ENCODE results near the gene RNF112.
A peak's percentile ranks its signal among the peaks of the same experiment; 100 is the strongest.

Gene RNF112

DNA sequence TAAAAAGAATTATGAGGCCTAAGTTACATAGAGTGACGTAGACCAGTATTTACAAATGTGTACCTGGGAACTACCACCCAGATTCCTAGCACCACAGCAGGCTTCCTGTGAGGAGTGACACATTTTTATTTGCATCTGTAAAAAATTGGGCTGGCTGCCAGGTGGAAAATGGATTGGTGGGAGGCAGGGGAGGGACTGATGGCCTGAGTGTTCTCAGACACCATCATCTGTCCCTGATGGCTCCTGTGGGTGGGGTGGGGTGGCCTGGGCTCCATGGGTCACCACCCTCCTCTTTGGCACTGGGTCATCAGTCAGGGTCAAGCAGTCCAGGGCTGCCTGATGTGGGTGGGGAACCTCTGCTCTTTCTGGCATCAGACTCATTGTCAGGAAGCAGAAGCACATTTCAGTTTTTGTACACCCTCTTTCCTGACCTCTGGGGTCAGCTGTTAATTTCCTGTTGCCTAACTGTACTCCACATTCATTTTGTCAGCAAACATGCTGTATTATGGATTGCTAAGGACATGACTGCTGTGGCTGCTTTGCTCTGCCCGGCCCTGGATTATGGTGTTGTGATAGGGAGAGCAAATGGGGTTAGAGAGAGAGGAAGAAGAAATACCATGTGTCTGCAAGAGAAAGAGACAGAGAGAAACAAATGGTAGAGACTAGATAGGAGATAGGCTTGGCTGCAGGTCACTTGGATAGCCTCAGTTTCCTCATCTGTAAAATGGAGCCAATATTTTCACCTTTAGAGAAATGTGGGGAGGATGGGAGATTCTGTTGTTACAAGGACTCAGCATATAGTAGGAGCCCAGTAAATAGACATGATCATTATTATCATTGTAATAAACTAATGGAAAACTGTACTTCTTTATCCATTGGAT lies 12.5 kb upstream of the RNF112 start:
- no peaks in the 10 kb centered on the region for H3K9me3 ChIP-seq (ENCODE audit: control insufficient read depth, insufficient read depth, low read depth, low read length)
- POLR2A ChIA-PET = no interaction called here
- no peak overlapping the region for H3K4me3 ChIP-seq (ENCODE audit: low read depth, low read length)
- CTCF ChIA-PET = no interaction called here
- peaks cover 8% of the 10 kb centered on the region; the same call in 1 of the 2 replicates for H3K4me1 ChIP-seq (ENCODE audit: control insufficient read depth, insufficient read depth, low read length)
- H3K27ac ChIP-seq (ENCODE audit: extremely low read depth, low read depth, low read length) = 0 out of 2 replicates have a peak overlapping the region, but pooled peaks have one; percentile 5
- H3K36me3 ChIP-seq (ENCODE audit: control insufficient read depth in 2 of 2, insufficient read depth in 1 of 2, low read length in 2 of 2) = no peaks in the 10 kb centered on the region
- TF ChIP-seq, protein P1, sequence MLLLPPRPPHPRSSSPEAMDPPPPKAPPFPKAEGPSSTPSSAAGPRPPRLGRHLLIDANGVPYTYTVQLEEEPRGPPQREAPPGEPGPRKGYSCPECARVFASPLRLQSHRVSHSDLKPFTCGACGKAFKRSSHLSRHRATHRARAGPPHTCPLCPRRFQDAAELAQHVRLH (tag by site-specific recombination; IDR thresholded peaks at IDR 0.05) = no peak
- TF ChIP-seq ZNF670 (tag by site-specific recombination; IDR thresholded peaks at IDR 0.05; ENCODE audit: low read depth) = no peak
- TF ChIP-seq SP2 (tag by site-specific recombination; IDR thresholded peaks at IDR 0.05) = no peak
- TF ChIP-seq, protein P2, sequence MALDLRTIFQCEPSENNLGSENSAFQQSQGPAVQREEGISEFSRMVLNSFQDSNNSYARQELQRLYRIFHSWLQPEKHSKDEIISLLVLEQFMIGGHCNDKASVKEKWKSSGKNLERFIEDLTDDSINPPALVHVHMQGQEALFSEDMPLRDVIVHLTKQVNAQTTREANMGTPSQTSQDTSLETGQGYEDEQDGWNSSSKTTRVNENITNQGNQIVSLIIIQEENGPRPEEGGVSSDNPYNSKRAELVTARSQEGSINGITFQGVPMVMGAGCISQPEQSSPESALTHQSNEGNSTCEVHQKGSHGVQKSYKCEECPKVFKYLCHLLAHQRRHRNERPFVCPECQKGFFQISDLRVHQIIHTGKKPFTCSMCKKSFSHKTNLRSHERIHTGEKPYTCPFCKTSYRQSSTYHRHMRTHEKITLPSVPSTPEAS (tag by site-specific recombination; IDR thresholded peaks at IDR 0.05) = no peak
- no peak for TF ChIP-seq ZEB2 (tag by site-specific recombination; IDR thresholded peaks at IDR 0.05)
- TF ChIP-seq, protein P3, sequence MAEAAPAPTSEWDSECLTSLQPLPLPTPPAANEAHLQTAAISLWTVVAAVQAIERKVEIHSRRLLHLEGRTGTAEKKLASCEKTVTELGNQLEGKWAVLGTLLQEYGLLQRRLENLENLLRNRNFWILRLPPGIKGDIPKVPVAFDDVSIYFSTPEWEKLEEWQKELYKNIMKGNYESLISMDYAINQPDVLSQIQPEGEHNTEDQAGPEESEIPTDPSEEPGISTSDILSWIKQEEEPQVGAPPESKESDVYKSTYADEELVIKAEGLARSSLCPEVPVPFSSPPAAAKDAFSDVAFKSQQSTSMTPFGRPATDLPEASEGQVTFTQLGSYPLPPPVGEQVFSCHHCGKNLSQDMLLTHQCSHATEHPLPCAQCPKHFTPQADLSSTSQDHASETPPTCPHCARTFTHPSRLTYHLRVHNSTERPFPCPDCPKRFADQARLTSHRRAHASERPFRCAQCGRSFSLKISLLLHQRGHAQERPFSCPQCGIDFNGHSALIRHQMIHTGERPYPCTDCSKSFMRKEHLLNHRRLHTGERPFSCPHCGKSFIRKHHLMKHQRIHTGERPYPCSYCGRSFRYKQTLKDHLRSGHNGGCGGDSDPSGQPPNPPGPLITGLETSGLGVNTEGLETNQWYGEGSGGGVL (tag by site-specific recombination; IDR thresholded peaks at IDR 0.05) = peak; percentile 39; the same call in 1 of the 2 replicates
- TF ChIP-seq, protein P4, sequence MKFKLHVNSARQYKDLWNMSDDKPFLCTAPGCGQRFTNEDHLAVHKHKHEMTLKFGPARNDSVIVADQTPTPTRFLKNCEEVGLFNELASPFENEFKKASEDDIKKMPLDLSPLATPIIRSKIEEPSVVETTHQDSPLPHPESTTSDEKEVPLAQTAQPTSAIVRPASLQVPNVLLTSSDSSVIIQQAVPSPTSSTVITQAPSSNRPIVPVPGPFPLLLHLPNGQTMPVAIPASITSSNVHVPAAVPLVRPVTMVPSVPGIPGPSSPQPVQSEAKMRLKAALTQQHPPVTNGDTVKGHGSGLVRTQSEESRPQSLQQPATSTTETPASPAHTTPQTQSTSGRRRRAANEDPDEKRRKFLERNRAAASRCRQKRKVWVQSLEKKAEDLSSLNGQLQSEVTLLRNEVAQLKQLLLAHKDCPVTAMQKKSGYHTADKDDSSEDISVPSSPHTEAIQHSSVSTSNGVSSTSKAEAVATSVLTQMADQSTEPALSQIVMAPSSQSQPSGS (tag by site-specific recombination; IDR thresholded peaks at IDR 0.05; ENCODE audit: low read depth) = no peak
- no peak for TF ChIP-seq ZNF23 (tag by site-specific recombination; IDR thresholded peaks at IDR 0.05; ENCODE audit: borderline replicate concordance)
- peak; percentile 24; the same call in 1 of the 2 replicates for TF ChIP-seq ZNF629 (tag by site-specific recombination; IDR thresholded peaks at IDR 0.05)
- TF ChIP-seq IKZF3 (tag by site-specific recombination; IDR thresholded peaks at IDR 0.05) = no peak
- no peak for TF ChIP-seq KLF10 (tag by site-specific recombination; IDR thresholded peaks at IDR 0.05)
- peak; percentile 55; the same call in 1 of the 2 replicates for TF ChIP-seq ZBTB20 (tag by site-specific recombination; IDR thresholded peaks at IDR 0.05)
- TF ChIP-seq, protein P5, sequence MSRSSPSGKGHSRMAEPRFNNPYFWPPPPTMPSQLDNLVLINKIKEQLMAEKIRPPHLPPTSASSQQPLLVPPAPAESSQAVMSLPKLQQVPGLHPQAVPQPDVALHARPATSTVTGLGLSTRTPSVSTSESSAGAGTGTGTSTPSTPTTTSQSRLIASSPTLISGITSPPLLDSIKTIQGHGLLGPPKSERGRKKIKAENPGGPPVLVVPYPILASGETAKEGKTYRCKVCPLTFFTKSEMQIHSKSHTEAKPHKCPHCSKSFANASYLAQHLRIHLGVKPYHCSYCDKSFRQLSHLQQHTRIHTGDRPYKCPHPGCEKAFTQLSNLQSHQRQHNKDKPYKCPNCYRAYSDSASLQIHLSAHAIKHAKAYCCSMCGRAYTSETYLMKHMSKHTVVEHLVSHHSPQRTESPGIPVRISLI (tag by site-specific recombination; IDR thresholded peaks at IDR 0.05) = no peak
- TF ChIP-seq GLIS1 (tag by site-specific recombination; IDR thresholded peaks at IDR 0.05) = peak; percentile 29; the same call in 1 of the 2 replicates
- TF ChIP-seq, protein P6, sequence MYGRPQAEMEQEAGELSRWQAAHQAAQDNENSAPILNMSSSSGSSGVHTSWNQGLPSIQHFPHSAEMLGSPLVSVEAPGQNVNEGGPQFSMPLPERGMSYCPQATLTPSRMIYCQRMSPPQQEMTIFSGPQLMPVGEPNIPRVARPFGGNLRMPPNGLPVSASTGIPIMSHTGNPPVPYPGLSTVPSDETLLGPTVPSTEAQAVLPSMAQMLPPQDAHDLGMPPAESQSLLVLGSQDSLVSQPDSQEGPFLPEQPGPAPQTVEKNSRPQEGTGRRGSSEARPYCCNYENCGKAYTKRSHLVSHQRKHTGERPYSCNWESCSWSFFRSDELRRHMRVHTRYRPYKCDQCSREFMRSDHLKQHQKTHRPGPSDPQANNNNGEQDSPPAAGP (tag by site-specific recombination; IDR thresholded peaks at IDR 0.05) = no peak
- no peak for TF ChIP-seq ZNF792 (tag by site-specific recombination; IDR thresholded peaks at IDR 0.05)
- TF ChIP-seq EGR2 (tag by site-specific recombination; IDR thresholded peaks at IDR 0.05; ENCODE audit: low read depth) = peak; percentile 82
- no peak for TF ChIP-seq SETDB1 (IDR thresholded peaks at IDR 0.05; ENCODE audit: insufficient read length, low read length)
- TF ChIP-seq ZFHX2 (tag by site-specific recombination; conservative IDR thresholded peaks at IDR 0.05) = peak; percentile 87
- TF ChIP-seq, protein P7, sequence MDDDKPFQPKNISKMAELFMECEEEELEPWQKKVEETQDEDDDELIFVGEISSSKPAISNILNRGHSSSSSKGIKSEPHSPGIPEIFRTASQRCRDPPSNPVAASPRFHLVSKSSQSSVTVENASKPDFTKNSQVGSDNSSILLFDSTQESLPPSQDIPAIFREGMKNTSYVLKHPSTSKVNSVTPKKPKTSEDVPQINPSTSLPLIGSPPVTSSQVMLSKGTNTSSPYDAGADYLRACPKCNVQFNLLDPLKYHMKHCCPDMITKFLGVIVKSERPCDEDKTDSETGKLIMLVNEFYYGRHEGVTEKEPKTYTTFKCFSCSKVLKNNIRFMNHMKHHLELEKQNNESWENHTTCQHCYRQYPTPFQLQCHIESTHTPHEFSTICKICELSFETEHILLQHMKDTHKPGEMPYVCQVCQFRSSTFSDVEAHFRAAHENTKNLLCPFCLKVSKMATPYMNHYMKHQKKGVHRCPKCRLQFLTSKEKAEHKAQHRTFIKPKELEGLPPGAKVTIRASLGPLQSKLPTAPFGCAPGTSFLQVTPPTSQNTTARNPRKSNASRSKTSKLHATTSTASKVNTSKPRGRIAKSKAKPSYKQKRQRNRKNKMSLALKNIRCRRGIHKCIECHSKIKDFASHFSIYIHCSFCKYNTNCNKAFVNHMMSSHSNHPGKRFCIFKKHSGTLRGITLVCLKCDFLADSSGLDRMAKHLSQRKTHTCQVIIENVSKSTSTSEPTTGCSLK (tag by site-specific recombination; IDR thresholded peaks at IDR 0.05) = no peak
- TF ChIP-seq OVOL3 (tag by site-specific recombination; IDR thresholded peaks at IDR 0.05) = no peak
- no peak for TF ChIP-seq ZNF626 (tag by site-specific recombination; IDR thresholded peaks at IDR 0.05)
- peak; percentile 43; the same call in 1 of the 2 replicates for TF ChIP-seq WT1 (tag by site-specific recombination; IDR thresholded peaks at IDR 0.05)
- TF ChIP-seq MEIS1 (CRISPR knock-in tag; IDR thresholded peaks at IDR 0.05; ENCODE audit: borderline replicate concordance) = peak; percentile 87; the same call in 1 of the 2 replicates
- TF ChIP-seq ZBTB21 (tag by site-specific recombination; IDR thresholded peaks at IDR 0.05) = 0 out of 2 replicates have a peak, but pooled peaks have one; percentile 14

Measured in HEK293 (cell line).